ENCODE measurements around the gene LRRC49. TPM values are rescaled to one million over a fixed set of nuclear protein-coding genes. Genes with fewer than 3 reads are reported as not detected.
A peak's percentile ranks its signal among the peaks of the same experiment; 100 is the strongest.

The LRRC49 gene
- total RNA-seq, 1 donor from 2014 or later = 6.8 TPM

GRCh38 chr15:70853318-70853972 is 39.2 kb upstream of the LRRC49 start:
- Mint-ChIP-seq H3K4me1 (ENCODE audit: low read depth, unreplicated experiment) (peaks cover 38% of the 10 kb centered on the region), H3K27me3 (ENCODE audit: low read depth, unreplicated experiment) (no peaks in the 10 kb centered on the region), H3K36me3 (ENCODE audit: low read depth, unreplicated experiment) (peaks cover 16% of the 10 kb centered on the region), H3K27ac (ENCODE audit: unreplicated experiment) (peak overlapping the region; percentile 97), H3K4me3 (ENCODE audit: unreplicated experiment) (peak overlapping the region; percentile 94), H3K9me3 (ENCODE audit: unreplicated experiment) (no peaks in the 10 kb centered on the region)
- H4K20me1 ChIP-seq (ENCODE audit: insufficient read depth, low read length) = peaks cover 23% of the 10 kb centered on the region
- H3K4me1 ChIP-seq (ENCODE audit: insufficient read depth, low read length) = peaks cover 51% of the 10 kb centered on the region
- H3K4me3 ChIP-seq (ENCODE audit: insufficient read depth, low read depth, low read length) = peak overlapping the region; percentile 91
- peak overlapping the region; percentile 96 for H3K27ac ChIP-seq (ENCODE audit: low read depth, low read length)
- peak overlapping the region; percentile 99 for H3K4me2 ChIP-seq (ENCODE audit: low read length)
- H3K9me3 ChIP-seq (ENCODE audit: insufficient read depth, low read depth, low read length) = no peaks in the 10 kb centered on the region
- peaks cover 16% of the 10 kb centered on the region for H3K36me3 ChIP-seq (ENCODE audit: insufficient read depth, low read length)
- H2AFZ ChIP-seq (ENCODE audit: low read depth, low read length) = peak overlapping the region; percentile 73
- H3K27me3 ChIP-seq (ENCODE audit: insufficient read depth, low read length) = no peaks in the 10 kb centered on the region
- DNase-seq (ENCODE audit: low read depth) (peak; percentile 60), FAIRE-seq (no peak)
- peak overlapping the region; percentile 98 for H3K9ac ChIP-seq (ENCODE audit: low read length)
- peaks cover 44% of the 10 kb centered on the region for H3K79me2 ChIP-seq (ENCODE audit: insufficient read depth, low read length)
- TF ChIP-seq CTCF (IDR thresholded peaks at IDR 0.05; ENCODE audit: insufficient read depth, low read depth, low read length) (no peak), EZH2 (IDR thresholded peaks at IDR 0.05; ENCODE audit: insufficient read depth, low read length) (no peak)

GRCh38 chr15:70853973-70854665 is 38.5 kb upstream of the LRRC49 start, which contains the start of gene LARP6:
TSS of gene LARP6 (minus strand) at chr15:70854157. CDS start at chr15:70854088, 69 bp downstream.
- Histone ChIP-seq H3K9me3 (ENCODE audit: insufficient read depth, low read depth, low read length) (no peaks in the 10 kb centered on the region), H3K27ac (ENCODE audit: low read depth, low read length) (peak within 1 kb of the TSS; percentile 96), H3K4me1 (ENCODE audit: insufficient read depth, low read length) (peaks cover 51% of the 10 kb centered on the region), H4K20me1 (ENCODE audit: insufficient read depth, low read length) (peaks cover 23% of the 10 kb centered on the region), H2AFZ (ENCODE audit: low read depth, low read length) (peak within 1 kb of the TSS; percentile 80), H3K9ac (ENCODE audit: low read length) (peak within 1 kb of the TSS; percentile 98), H3K27me3 (ENCODE audit: insufficient read depth, low read length) (no peaks in the 10 kb centered on the region), H3K79me2 (ENCODE audit: insufficient read depth, low read length) (peaks cover 44% of the 10 kb centered on the region), H3K36me3 (ENCODE audit: insufficient read depth, low read length) (peaks cover 16% of the 10 kb centered on the region), H3K4me2 (ENCODE audit: low read length) (peak within 1 kb of the TSS; percentile 99), H3K4me3 (ENCODE audit: insufficient read depth, low read depth, low read length) (peak within 1 kb of the TSS; percentile 91)
- peak within 1 kb of the TSS; percentile 99 for H3K27ac Mint-ChIP-seq (ENCODE audit: unreplicated experiment)
- H3K4me1 Mint-ChIP-seq (ENCODE audit: low read depth, unreplicated experiment) = peaks cover 38% of the 10 kb centered on the region
- peaks cover 18% of the 10 kb centered on the region for H3K36me3 Mint-ChIP-seq (ENCODE audit: low read depth, unreplicated experiment)
- H3K9me3 Mint-ChIP-seq (ENCODE audit: unreplicated experiment) = no peaks in the 10 kb centered on the region
- TF ChIP-seq EZH2 (IDR thresholded peaks at IDR 0.05; ENCODE audit: insufficient read depth, low read length) (no peak), CTCF (IDR thresholded peaks at IDR 0.05; ENCODE audit: insufficient read depth, low read depth, low read length) (no peak)
- no peak for DNase-seq (ENCODE audit: low read depth)
- H3K4me3 Mint-ChIP-seq (ENCODE audit: unreplicated experiment) = peak within 1 kb of the TSS; percentile 96
- H3K27me3 Mint-ChIP-seq (ENCODE audit: low read depth, unreplicated experiment) = no peaks in the 10 kb centered on the region
- FAIRE-seq = no peak

Measured in astrocyte (in vitro differentiated cells and primary cell).